Measurements from ENCODE around the gene INAFM2.
A peak's percentile ranks its signal among the peaks of the same experiment; 100 is the strongest.

The INAFM2 gene

GRCh38 chr15:40323239-40323952, at the start of gene INAFM2:
Gene INAFM2, plus strand, starts transcription at chr15:40323692. Its CDS starts 364 bp downstream, at chr15:40324056.
- peak; percentile 94 for DNase-seq

- peak; percentile 85 for DNase-seq
Observed at GRCh38 chr15:40274350-40275274, 48.9 kb upstream of the INAFM2 start.

GRCh38 chr15:40275523-40275922, 48.0 kb upstream of the INAFM2 start:
- DNase-seq = no peak

GRCh38 chr15:40275954-40276353, 47.5 kb upstream of the INAFM2 start:
- no peak for DNase-seq

- DNase-seq = no peak
Observed at GRCh38 chr15:40276927-40277326, 46.6 kb upstream of the INAFM2 start.

- DNase-seq = no peak
Observed at GRCh38 chr15:40277471-40277870, 46.0 kb upstream of the INAFM2 start.

GRCh38 chr15:40278026-40278425, 45.5 kb upstream of the INAFM2 start:
- DNase-seq = no peak

- peak; percentile 83 for DNase-seq
Observed at GRCh38 chr15:40279437-40280141, 43.9 kb upstream of the INAFM2 start.

GRCh38 chr15:40280260-40281056, 43.0 kb upstream of the INAFM2 start:
- DNase-seq = no peak

- DNase-seq = no peak
Observed at GRCh38 chr15:40281057-40281800, 42.3 kb upstream of the INAFM2 start.

- DNase-seq = no peak
Observed at GRCh38 chr15:40281801-40282146, 41.7 kb upstream of the INAFM2 start.

GRCh38 chr15:40282147-40282868, 41.2 kb upstream of the INAFM2 start:
- DNase-seq = peak; percentile 43

- peak; percentile 48 for DNase-seq
Observed at GRCh38 chr15:40282869-40283614, 40.5 kb upstream of the INAFM2 start, which contains the start of gene ANKRD63. Gene ANKRD63, minus strand, starts transcription at chr15:40283064. Its CDS starts 478 bp downstream, at chr15:40282586.

GRCh38 chr15:40283615-40284300, 39.7 kb upstream of the INAFM2 start:
- DNase-seq = no peak

- no peak for DNase-seq
Observed at GRCh38 chr15:40285151-40285550, 38.3 kb upstream of the INAFM2 start.

GRCh38 chr15:40285554-40286011, 37.9 kb upstream of the INAFM2 start:
- no peak for DNase-seq

GRCh38 chr15:40286061-40286532, 37.4 kb upstream of the INAFM2 start:
- DNase-seq = no peak

GRCh38 chr15:40286794-40287193, 36.7 kb upstream of the INAFM2 start:
- DNase-seq = no peak

GRCh38 chr15:40287505-40287904, 36.0 kb upstream of the INAFM2 start:
- DNase-seq = no peak

Measured in femur (tissue), 1 donor.